HG03108 (cell line): Measurements from ENCODE around the gene SRSF4.
"Not testable (repeated sequence)": the region's sequence is repeated elsewhere in the genome, so short reads cannot be mapped to it uniquely, and the experiment has no call there.

Source experiments
- ATAC-seq: cut with Tn5 transposase; IDR thresholded peaks from one replicate; pipeline ENCODE4 v1.9.1; 2021; ENCODE audit warnings: moderate library complexity; ENCODE audit not compliant: unreplicated experiment

The SRSF4 gene

GRCh38 chr1:29166291-29166878 lies 15.3 kb downstream of the SRSF4 start:
- no peak for ATAC-seq

- ATAC-seq, result no peak
Observed at GRCh38 chr1:29164588-29164987, 17.1 kb downstream of the SRSF4 start.

GRCh38 chr1:29162476-29163138 lies 19.1 kb downstream of the SRSF4 start:
- no peak for ATAC-seq

- ATAC-seq, result no peak
Observed at GRCh38 chr1:29162025-29162424, 19.7 kb downstream of the SRSF4 start.

GRCh38 chr1:29159773-29160172 lies 21.9 kb downstream of the SRSF4 start:
- ATAC-seq, result no peak

- ATAC-seq, result no peak
Observed at GRCh38 chr1:29157269-29157601, 24.5 kb downstream of the SRSF4 start.

GRCh38 chr1:29156543-29157268 lies 25.0 kb downstream of the SRSF4 start:
- ATAC-seq, result no peak

GRCh38 chr1:29152046-29152805 lies 29.5 kb downstream of the SRSF4 start:
- ATAC-seq, result no peak

- ATAC-seq, result not testable (repeated sequence)
Observed at GRCh38 chr1:29150346-29150745, 31.4 kb downstream of the SRSF4 start.

GRCh38 chr1:29148656-29149491 lies 32.8 kb downstream of the SRSF4 start:
- ATAC-seq, result no peak

- ATAC-seq, result no peak
Observed at GRCh38 chr1:29145739-29146437, 35.8 kb downstream of the SRSF4 start.

GRCh38 chr1:29144178-29144577 lies 37.5 kb downstream of the SRSF4 start:
- ATAC-seq, result no peak

- no peak for ATAC-seq
Observed at GRCh38 chr1:29142714-29143113, 39.0 kb downstream of the SRSF4 start.

- no peak for ATAC-seq
Observed at GRCh38 chr1:29136391-29136915, 45.2 kb downstream of the SRSF4 start.

- no peak for ATAC-seq
Observed at GRCh38 chr1:29134695-29135028, 47.0 kb downstream of the SRSF4 start.

GRCh38 chr1:29133861-29134694 lies 47.6 kb downstream of the SRSF4 start:
- ATAC-seq, result no peak

- not testable (repeated sequence) for ATAC-seq
Observed at GRCh38 chr1:29131056-29131455, 50.6 kb downstream of the SRSF4 start.

- no peak for ATAC-seq
Observed at GRCh38 chr1:29129916-29130315, 51.8 kb downstream of the SRSF4 start.

- ATAC-seq, result no peak
Observed at GRCh38 chr1:29128739-29129138, 53.0 kb downstream of the SRSF4 start.
